HCT116 (cell line): ENCODE measurements around the gene IZUMO4. TPM values are rescaled to one million over a fixed set of nuclear protein-coding genes. Genes with fewer than 3 reads are reported as not detected.

Experiments used
- ATAC-seq: fragments of 200-7000 bp; cut with Tn5 transposase; 2 replicates; pipeline ENCODE4 v1.9.1; 2020; ENCODE audit warnings: mild to moderate bottlenecking, moderate library complexity
- BruUV-seq: library from RNA; stranded (reverse); fragments of 400-500 nt; replicated peaks from 2 replicates; lab custom pipeline; 2021; lab: Mats Ljungman, UMichigan
- CTCF ChIA-PET: fragments of 300-600 bp; sonication (Branson Sonifier 250); formaldehyde crosslinking; loops from one replicate; lab custom pipeline; 2021; ENCODE audit warnings: antibody characterized with exemption; lab: Charles Lee
- POLR2A ChIA-PET: fragments of 300-600, 350-600 bp; sonication (Branson Sonifier 250); formaldehyde crosslinking; loops from one replicate; lab custom pipeline; 2021; ENCODE audit warnings: antibody characterized with exemption; lab: Charles Lee
- RAD21 ChIA-PET, 2 experiments: fragments of 300-600 bp; sonication (Branson Sonifier 250); formaldehyde crosslinking; loops; one replicate each; lab custom pipeline; 2023; ENCODE audit warnings: low total read pairs in 2 of 2; ENCODE audit not compliant: uncharacterized antibody in 2 of 2, unreplicated experiment in 2 of 2, low non-redundant PET in 1 of 2; lab: Charles Lee
- DNase-seq: peaks from one replicate; pipeline ENCODE4 v3.0.0-alpha.2; 2010; ENCODE audit warnings: low read depth, low spot score
- H2AFZ ChIP-seq: fragments of 200-600 bp; shearing (Covaris generic), sonication (generic); 2 replicates; pipeline ENCODE4 v1.6.1; 2017; ENCODE audit warnings: low read depth, mixed run types, mixed read lengths, antibody characterized with exemption, low read length; ENCODE audit not compliant: poor library complexity, severe bottlenecking
- H3K27ac ChIP-seq: 2 replicates; pipeline ENCODE4 v1.5.1; 2012; ENCODE audit warnings: low read depth, low read length
- H3K27me3 ChIP-seq: fragments of 200-600 bp; sonication (generic); 2 replicates; pipeline ENCODE4 v1.6.1; 2016; ENCODE audit warnings: mixed run types, low read length, mixed read lengths; ENCODE audit not compliant: insufficient read depth
- H3K36me3 ChIP-seq, 2 experiments: fragments of 200-500 bp in 1 of 2; fragments of 200-600 bp in 1 of 2; sonication (Bioruptor generic) in 1 of 2; sonication (generic) in 1 of 2; 2 replicates each; pipeline versions ENCODE4 v1.5.1 to v1.6.1; 2014 to 2016; ENCODE audit warnings: low read length in 2 of 2, inconsistent platforms in 1 of 2, mixed read lengths in 1 of 2, mixed run types in 1 of 2; ENCODE audit not compliant: insufficient read depth in 2 of 2, control insufficient read depth in 1 of 2
- H3K4me1 ChIP-seq, 2 experiments: fragments of 200-600 bp in 1 of 2; sonication (generic) in 1 of 2; 2 replicates each; pipeline versions ENCODE4 v1.5.1 to v1.6.1; 2012 to 2017; ENCODE audit warnings: low read length in 2 of 2, inconsistent platforms in 1 of 2, mild to moderate bottlenecking in 1 of 2, mixed read lengths in 1 of 2, mixed run types in 1 of 2, moderate library complexity in 1 of 2; ENCODE audit not compliant: insufficient read depth in 2 of 2, control insufficient read depth in 1 of 2
- H3K4me2 ChIP-seq: fragments of 200-600 bp; sonication (generic); 2 replicates; pipeline ENCODE4 v1.6.1; 2017; ENCODE audit warnings: mixed run types, low read length, mixed read lengths
- H3K4me3 ChIP-seq, 2 experiments: fragments of 200-600 bp in 1 of 2; sonication (generic) in 1 of 2; replicated peaks in 1 of 2; 2 replicates each; pipeline ENCODE4 v1.5.1; 2011 to 2016; ENCODE audit warnings: low read length in 2 of 2, control low read depth in 1 of 2, low read depth in 1 of 2, mild to moderate bottlenecking in 1 of 2, mixed read lengths in 1 of 2, mixed run types in 1 of 2
- H3K79me2 ChIP-seq: fragments of 200-600 bp; sonication (generic); 2 replicates; pipeline ENCODE4 v1.6.1; 2017; ENCODE audit warnings: mild to moderate bottlenecking, mixed run types, low read length, moderate library complexity, mixed read lengths; ENCODE audit not compliant: insufficient read depth
- H3K9ac ChIP-seq: fragments of 200-600 bp; sonication (generic); 2 replicates; pipeline ENCODE4 v1.6.1; 2016; ENCODE audit warnings: low read length, mixed read lengths
- H3K9me2 ChIP-seq: fragments of 200-600 bp; sonication (generic), shearing (Covaris generic); 2 replicates; pipeline ENCODE4 v1.6.1; 2017; ENCODE audit warnings: mixed run types, mild to moderate bottlenecking, moderate library complexity; ENCODE audit not compliant: insufficient read depth
- H3K9me3 ChIP-seq, 2 experiments: fragments of 200-500 bp in 1 of 2; fragments of 200-600 bp in 1 of 2; sonication (Bioruptor generic) in 1 of 2; sonication (generic) in 1 of 2; 2 replicates each; pipeline ENCODE4 v1.6.1; 2014 to 2017; ENCODE audit warnings: low read length in 2 of 2, mixed read lengths in 2 of 2, inconsistent platforms in 1 of 2, low read depth in 1 of 2, mild to moderate bottlenecking in 1 of 2, mixed run types in 1 of 2, moderate library complexity in 1 of 2; ENCODE audit not compliant: control insufficient read depth in 1 of 2, insufficient read depth in 1 of 2
- H4K20me1 ChIP-seq: fragments of 200-600 bp; sonication (generic), shearing (Covaris generic); 2 replicates; pipeline ENCODE4 v1.6.1; 2017; ENCODE audit warnings: mixed run types, mild to moderate bottlenecking, moderate library complexity; ENCODE audit not compliant: insufficient read depth
- EGR1 ChIP-seq: IDR thresholded peaks from 2 replicates; pipeline ENCODE4 v1.6.1; 2012; ENCODE audit warnings: low read depth
- EZH2 ChIP-seq: fragments of 200-600 bp; sonication (generic); IDR thresholded peaks from 2 replicates; pipeline ENCODE4 v1.6.1; 2017; ENCODE audit warnings: antibody characterized with exemption, mixed run types
- EZH2phosphoT487 ChIP-seq: fragments of 200-600 bp; IDR thresholded peaks from 2 replicates; pipeline ENCODE4 v1.6.1; 2018; ENCODE audit warnings: antibody characterized with exemption, borderline replicate concordance
- FOSL1 ChIP-seq: IDR thresholded peaks from 2 replicates; pipeline ENCODE4 v1.6.1; 2012; ENCODE audit warnings: low read depth
- JUND ChIP-seq: IDR thresholded peaks from 2 replicates; pipeline ENCODE4 v1.6.1; 2012
- POLR2A ChIP-seq: IDR thresholded peaks from 2 replicates; pipeline ENCODE4 v1.7.0; 2011; ENCODE audit warnings: borderline replicate concordance; ENCODE audit not compliant: insufficient read depth, insufficient read length; ENCODE audit errors: extremely low read depth
- SIN3A ChIP-seq: IDR thresholded peaks from 2 replicates; pipeline ENCODE4 v1.6.1; 2012; ENCODE audit warnings: low read depth
- SP1 ChIP-seq: IDR thresholded peaks from 2 replicates; pipeline ENCODE4 v1.6.1; 2012; ENCODE audit warnings: low read depth
- SRF ChIP-seq: IDR thresholded peaks from 2 replicates; pipeline ENCODE4 v1.6.1; 2012; ENCODE audit warnings: low read depth
- TCF7L2 ChIP-seq: IDR thresholded peaks from 2 replicates; pipeline ENCODE4 v1.7.0; 2011; ENCODE audit warnings: borderline replicate concordance, inconsistent platforms; ENCODE audit not compliant: insufficient read depth, insufficient read length; ENCODE audit errors: extremely low read depth
- ZFX ChIP-seq: fragments of 450-650 bp; IDR thresholded peaks from 2 replicates; pipeline ENCODE4 v1.6.1; 2017
- intact Hi-C: fragments of 100-400 bp; cut with micrococcal nuclease; formaldehyde crosslinking; loops from 2 replicates; pipeline ENCODE4 v1.10.0; 2022
- total RNA-seq: library from RNA; stranded (reverse); gene quantifications from one replicate; pipeline ENCODE4 v1.2.1, GENCODE V29; 2021; ENCODE audit not compliant: unreplicated experiment
- TF ChIP-seq, protein P1 (sequence below): IDR thresholded peaks from 2 replicates; pipeline ENCODE4 v1.6.1; 2011; ENCODE audit warnings: mild to moderate bottlenecking, low read length, moderate library complexity; ENCODE audit not compliant: insufficient replicate concordance; ENCODE audit errors: extremely low read depth

Gene IZUMO4
- total RNA-seq, 1 experiment from 2014 or later, result 6.1 TPM

DNA sequence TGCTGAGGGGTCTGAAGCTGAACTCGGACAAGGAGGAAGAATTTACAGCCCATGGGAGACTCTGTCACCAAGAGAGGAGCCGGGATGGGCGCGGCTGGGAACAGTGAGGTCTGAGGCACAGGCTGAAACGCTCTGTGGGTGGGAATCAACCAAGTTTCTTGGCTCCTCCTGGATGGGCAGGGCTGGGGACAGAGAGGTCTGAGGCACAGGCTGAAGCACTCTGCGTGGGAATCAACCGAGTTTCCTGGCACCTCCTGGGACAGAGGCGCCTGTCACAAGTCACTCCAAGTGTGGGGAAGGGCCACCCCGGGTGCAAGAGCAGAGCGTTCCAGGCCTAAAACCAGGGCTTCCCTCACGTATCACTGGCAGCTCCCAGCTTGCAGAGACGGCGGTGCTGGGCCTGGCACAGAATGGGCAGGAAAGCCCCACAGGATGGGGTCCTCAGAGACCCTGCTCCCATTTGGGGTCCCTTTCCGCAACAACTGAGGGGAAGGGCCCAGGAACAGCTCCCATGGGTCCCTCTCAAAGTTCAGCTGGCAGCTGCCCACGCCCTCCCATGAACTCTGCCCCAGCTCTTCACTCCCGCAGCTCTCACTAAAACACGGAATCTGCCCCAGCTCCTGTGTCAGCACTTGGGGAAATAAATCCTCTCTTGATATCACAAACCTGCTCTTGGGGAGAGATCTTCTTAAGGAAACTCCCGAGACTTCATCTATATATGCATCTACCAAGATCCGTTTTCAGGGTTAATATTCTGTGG lies 36.2 kb downstream of the IZUMO4 start:
- ChIA-PET POLR2A (no interaction called here), RAD21 (interaction anchor here in 1 of 2 experiments (0.5 kb wide), 1 partner anchor 259 kb away, joined by 3 read pairs; no protein-coding TSS in a partner anchor), CTCF (no interaction called here)
- Histone ChIP-seq H3K27ac (no peak overlapping the region), H3K27me3 (no peaks in the 10 kb centered on the region), H4K20me1 (no peaks in the 10 kb centered on the region), H3K9me3 (no peaks in the 10 kb centered on the region), H3K4me2 (no peak overlapping the region), H3K36me3 (peaks cover 17 to 53% of the 10 kb centered on the region in 2 experiments), H2AFZ (no peak overlapping the region), H3K4me1 (no peaks in the 10 kb centered on the region), H3K4me3 (no peak overlapping the region), H3K9ac (no peak overlapping the region), H3K79me2 (peaks cover 67% of the 10 kb centered on the region), H3K9me2 (no peaks in the 10 kb centered on the region)
- intact Hi-C loops, result no loop called here
- no TSS peak for BruUV-seq
- no peak for ATAC-seq
- TF ChIP-seq, protein P1, sequence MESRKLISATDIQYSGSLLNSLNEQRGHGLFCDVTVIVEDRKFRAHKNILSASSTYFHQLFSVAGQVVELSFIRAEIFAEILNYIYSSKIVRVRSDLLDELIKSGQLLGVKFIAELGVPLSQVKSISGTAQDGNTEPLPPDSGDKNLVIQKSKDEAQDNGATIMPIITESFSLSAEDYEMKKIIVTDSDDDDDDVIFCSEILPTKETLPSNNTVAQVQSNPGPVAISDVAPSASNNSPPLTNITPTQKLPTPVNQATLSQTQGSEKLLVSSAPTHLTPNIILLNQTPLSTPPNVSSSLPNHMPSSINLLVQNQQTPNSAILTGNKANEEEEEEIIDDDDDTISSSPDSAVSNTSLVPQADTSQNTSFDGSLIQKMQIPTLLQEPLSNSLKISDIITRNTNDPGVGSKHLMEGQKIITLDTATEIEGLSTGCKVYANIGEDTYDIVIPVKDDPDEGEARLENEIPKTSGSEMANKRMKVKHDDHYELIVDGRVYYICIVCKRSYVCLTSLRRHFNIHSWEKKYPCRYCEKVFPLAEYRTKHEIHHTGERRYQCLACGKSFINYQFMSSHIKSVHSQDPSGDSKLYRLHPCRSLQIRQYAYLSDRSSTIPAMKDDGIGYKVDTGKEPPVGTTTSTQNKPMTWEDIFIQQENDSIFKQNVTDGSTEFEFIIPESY, result no peak
- no peak for TF ChIP-seq EZH2
- TF ChIP-seq SRF, result no peak
- no peak for TF ChIP-seq FOSL1
- TF ChIP-seq SP1, result no peak
- no peak for TF ChIP-seq JUND
- TF ChIP-seq ZFX, result no peak
- no peak for TF ChIP-seq POLR2A
- no peak for TF ChIP-seq EGR1
- TF ChIP-seq SIN3A, result no peak
- TF ChIP-seq TCF7L2, result no peak
- no peak for TF ChIP-seq EZH2phosphoT487
- DNase-seq, result no peak
